ENCODE measurements around the gene FGF19.

DNA sequence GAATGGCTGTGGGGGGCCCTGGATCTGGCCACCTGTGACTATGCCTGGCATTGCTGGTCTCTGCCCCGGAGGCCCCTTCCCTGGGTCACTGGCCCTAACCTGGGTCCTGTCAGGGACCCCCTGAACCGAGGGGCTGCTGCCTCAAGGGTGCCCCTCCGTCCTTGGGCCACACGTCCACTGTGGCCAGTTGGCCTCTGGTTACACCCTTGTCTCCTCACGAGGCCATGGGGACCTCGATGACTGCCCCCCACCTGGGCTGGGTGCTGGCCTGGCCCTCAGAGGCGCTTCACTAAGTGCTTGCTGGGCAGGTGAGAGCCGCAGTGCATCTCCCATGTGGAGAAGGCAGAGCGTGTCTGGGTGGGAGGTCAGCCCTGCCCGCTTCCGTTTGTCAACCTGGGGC, 27.3 kb upstream of the FGF19 start:
- TF ChIP-seq, protein P1, sequence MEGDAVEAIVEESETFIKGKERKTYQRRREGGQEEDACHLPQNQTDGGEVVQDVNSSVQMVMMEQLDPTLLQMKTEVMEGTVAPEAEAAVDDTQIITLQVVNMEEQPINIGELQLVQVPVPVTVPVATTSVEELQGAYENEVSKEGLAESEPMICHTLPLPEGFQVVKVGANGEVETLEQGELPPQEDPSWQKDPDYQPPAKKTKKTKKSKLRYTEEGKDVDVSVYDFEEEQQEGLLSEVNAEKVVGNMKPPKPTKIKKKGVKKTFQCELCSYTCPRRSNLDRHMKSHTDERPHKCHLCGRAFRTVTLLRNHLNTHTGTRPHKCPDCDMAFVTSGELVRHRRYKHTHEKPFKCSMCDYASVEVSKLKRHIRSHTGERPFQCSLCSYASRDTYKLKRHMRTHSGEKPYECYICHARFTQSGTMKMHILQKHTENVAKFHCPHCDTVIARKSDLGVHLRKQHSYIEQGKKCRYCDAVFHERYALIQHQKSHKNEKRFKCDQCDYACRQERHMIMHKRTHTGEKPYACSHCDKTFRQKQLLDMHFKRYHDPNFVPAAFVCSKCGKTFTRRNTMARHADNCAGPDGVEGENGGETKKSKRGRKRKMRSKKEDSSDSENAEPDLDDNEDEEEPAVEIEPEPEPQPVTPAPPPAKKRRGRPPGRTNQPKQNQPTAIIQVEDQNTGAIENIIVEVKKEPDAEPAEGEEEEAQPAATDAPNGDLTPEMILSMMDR (IDR thresholded peaks at IDR 0.05) = no peak
- TF ChIP-seq POLR2A (IDR thresholded peaks at IDR 0.05) (no peak), EP300 (IDR thresholded peaks at IDR 0.05) (no peak), POLR2AphosphoS5 (IDR thresholded peaks at IDR 0.05) (no peak)
